GM12878 (cell line): Measurements from ENCODE around the gene MLKL. TPM values are rescaled to one million over a fixed set of nuclear protein-coding genes. Genes with fewer than 3 reads are reported as not detected.

Experiments used
- ATAC-seq: fragments of 200-7000 bp; cut with Tn5 transposase; 3 replicates; pipeline ENCODE4 v1.9.1; 2020; ENCODE audit warnings: mild to moderate bottlenecking, moderate library complexity
- BruUV-seq: library from RNA; stranded (reverse); fragments of 400-500 nt; replicated peaks from 2 replicates; lab custom pipeline; 2021; lab: Mats Ljungman, UMichigan
- CTCF ChIA-PET: fragments of 300-600 bp; sonication (Branson Sonifier 250); formaldehyde crosslinking; extraction: SDS; loops from one replicate; lab custom pipeline; 2021; ENCODE audit warnings: inconsistent platforms; lab: Yijun Ruan, JAX
- POLR2A ChIA-PET: fragments of 350-600 bp; formaldehyde crosslinking; extraction: SDS; loops from one replicate; lab custom pipeline; 2021; ENCODE audit warnings: inconsistent platforms; lab: Charles Lee
- RAD21 ChIA-PET: fragments of 300-600 bp; sonication (Branson Sonifier 250); formaldehyde crosslinking; loops from one replicate; lab custom pipeline; 2023; ENCODE audit warnings: antibody characterized with exemption; ENCODE audit not compliant: unreplicated experiment; lab: Charles Lee
- SMC1A ChIA-PET: fragments of 300-600 bp; sonication (Branson Sonifier 250); formaldehyde crosslinking; loops from one replicate; lab custom pipeline; 2023; ENCODE audit not compliant: unreplicated experiment, uncharacterized antibody; lab: Charles Lee
- DNase-seq: peaks from one replicate; pipeline ENCODE4 v3.0.0-alpha.2; 2011; ENCODE audit warnings: low read depth, low spot score
- FAIRE-seq: peaks from 3 replicates; lab custom pipeline; 2011; peaks lifted over from hg19 to GRCh38; lab: Jason Lieb, UNC
- H2AFZ ChIP-seq: 2 replicates; pipeline ENCODE4 v1.6.0; 2011; ENCODE audit warnings: low read depth, low read length, control low read depth; ENCODE audit not compliant: control insufficient read depth
- H3K27ac ChIP-seq: 2 replicates; pipeline ENCODE4 v1.5.1; 2011; ENCODE audit warnings: control low read depth; ENCODE audit not compliant: control insufficient read depth, insufficient read depth
- H3K27me3 ChIP-seq, 2 experiments: replicated peaks in 1 of 2; 2 replicates each; pipeline versions ENCODE4 v1.6.0 to v1.6.1; 2011; ENCODE audit warnings: low read length in 1 of 2; ENCODE audit not compliant: control insufficient read depth in 2 of 2, insufficient read depth in 2 of 2
- H3K36me3 ChIP-seq, 2 experiments: 2 replicates each; pipeline ENCODE4 v1.5.1; 2011; ENCODE audit warnings: low read length in 1 of 2; ENCODE audit not compliant: control insufficient read depth in 2 of 2, insufficient read depth in 2 of 2
- H3K4me1 ChIP-seq: 2 replicates; pipeline ENCODE4 v1.6.1; 2011; ENCODE audit warnings: mild to moderate bottlenecking, low read length, moderate library complexity, mixed read lengths; ENCODE audit not compliant: control insufficient read depth, insufficient read depth
- H3K4me2 ChIP-seq: 2 replicates; pipeline ENCODE4 v1.6.0; 2011; ENCODE audit warnings: control low read depth; ENCODE audit not compliant: control insufficient read depth, insufficient read depth
- H3K4me3 ChIP-seq: fragments of 200-600 bp; sonication (generic); 2 replicates; pipeline ENCODE4 v1.5.1; 2016
- H3K79me2 ChIP-seq: 2 replicates; pipeline ENCODE4 v1.6.0; 2011; ENCODE audit warnings: low read length; ENCODE audit not compliant: control insufficient read depth, insufficient read depth
- H3K9ac ChIP-seq: 2 replicates; pipeline ENCODE4 v1.8.0; 2011; ENCODE audit warnings: low read length, control low read depth, mixed read lengths; ENCODE audit not compliant: control insufficient read depth, insufficient read depth
- H3K9me3 ChIP-seq: replicated peaks from 3 replicates; pipeline ENCODE4 v1.5.1; 2011; ENCODE audit warnings: mild to moderate bottlenecking, low read length; ENCODE audit not compliant: control insufficient read depth, insufficient read depth
- H4K20me1 ChIP-seq: 2 replicates; pipeline ENCODE4 v1.6.0; 2011; ENCODE audit not compliant: control insufficient read depth, insufficient read depth
- ESRRA ChIP-seq: IDR thresholded peaks from 2 replicates; pipeline ENCODE4 v1.6.1; 2012; ENCODE audit warnings: mild to moderate bottlenecking, low read length, improper control_type of control experiment
- KAT2A ChIP-seq: conservative IDR thresholded peaks from 2 replicates; pipeline ENCODE4 v1.6.1; 2011; ENCODE audit warnings: low read depth, low read length; ENCODE audit not compliant: control insufficient read depth
- WGBS: methylation state at CpG from one replicate; pipeline ENCODE4 v1.1.6; 2016; ENCODE audit warnings: low lambda C conversion rate; ENCODE audit not compliant: insufficient replicate concordance, insufficient coverage; ENCODE audit errors: missing lambda C conversion rate; 5-methylcytosine and 5-hydroxymethylcytosine counted together
- in situ Hi-C: fragments of 300-500 bp; cut with MboI; formaldehyde crosslinking; loops from 9 replicates; pipeline ENCODE4 v1.14.3; 2018; ENCODE audit warnings: mixed read lengths
- intact Hi-C: fragments of 100-400 bp; cut with micrococcal nuclease; formaldehyde crosslinking; loops from one replicate; pipeline ENCODE4 v1.14.2; 2022; ENCODE audit not compliant: unreplicated experiment
- polyA plus RNA-seq, 11 experiments: library from polyadenylated mRNA; depleted of rRNA in 4 of 11; unstranded in 6 of 11; stranded (reverse) in 5 of 11; fragments of >200 nt; fragmentation: Nextera tagmentation in 4 of 11; fragmentation: Illumina TruSeq in 1 of 11; extraction: Ambion mirVana in 4 of 11; extraction: Trizol in 1 of 11; gene quantifications; 1 replicate in 1 of 11; 2 replicates in 10 of 11; pipeline versions ENCODE4 v1.2.1 to v1.2.3, GENCODE V29; 2011 to 2016; ENCODE audit warnings: inconsistent platforms in 2 of 11, missing spikeins in 2 of 11, low read depth in 1 of 11
- total RNA-seq, 4 experiments: library from RNA; depleted of rRNA in 3 of 4; stranded (reverse); fragments of >200 nt in 3 of 4; fragmentation: Illumina TruSeq in 1 of 4; extraction: Trizol in 1 of 4; gene quantifications; 2 replicates each; pipeline versions ENCODE4 v1.2.1 to v1.2.3, GENCODE V29; 2013 to 2021
- TF ChIP-seq, protein P1 (sequence below), 3 experiments: IDR thresholded peaks in 2 of 3; conservative IDR thresholded peaks in 1 of 3; 2 replicates each; pipeline ENCODE4 v1.5.1; 2011; ENCODE audit warnings: low read depth in 3 of 3, low read length in 3 of 3, mild to moderate bottlenecking in 3 of 3, control low read depth in 2 of 3, moderate library complexity in 2 of 3, inconsistent platforms in 1 of 3, mixed read lengths in 1 of 3; ENCODE audit not compliant: control insufficient read depth in 2 of 3, insufficient read depth in 1 of 3; ENCODE audit errors: extremely low read depth in 1 of 3

MLKL gene
- total and polyA plus RNA-seq, 10 of the 15 experiments (the other 5 are each of a cell fraction or from before 2014, with no cell fraction given), result 3.8 to 14.5 (median 11.2) TPM

DNA sequence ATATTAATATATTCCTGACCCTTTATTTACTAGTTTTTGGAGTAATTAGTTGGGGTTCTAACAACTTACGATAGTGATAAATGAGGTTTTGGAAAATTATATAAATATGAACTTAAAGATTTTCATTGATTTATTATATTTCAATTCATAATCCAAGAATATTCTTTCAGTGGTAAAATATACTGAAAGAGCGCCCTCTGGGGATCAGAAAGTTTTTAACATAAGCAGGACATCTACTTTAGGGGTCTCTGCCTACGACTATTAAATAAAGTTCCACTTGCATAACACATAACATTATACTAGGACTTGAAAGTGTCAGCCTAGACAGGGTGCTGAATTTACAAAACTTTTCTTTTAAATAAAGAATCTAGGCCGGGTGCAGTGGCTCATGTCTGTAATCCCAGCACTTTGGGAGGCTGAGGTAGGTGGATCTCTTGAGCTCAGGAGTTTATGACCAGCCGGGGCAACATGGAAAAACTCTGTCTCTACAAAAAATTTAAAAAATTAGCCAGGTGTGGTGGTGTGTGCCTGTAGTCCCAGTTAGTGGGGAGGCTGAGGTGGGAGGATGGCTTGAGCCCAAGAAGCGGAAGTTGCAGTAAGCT, 49.6 kb downstream of the MLKL start:
- H3K4me1 ChIP-seq, result no peaks in the 10 kb centered on the region
- no peak overlapping the region for H3K9ac ChIP-seq
- no peak overlapping the region for H3K4me3 ChIP-seq
- no peaks in the 10 kb centered on the region for H3K27me3 ChIP-seq
- TF ChIP-seq, protein P1, sequence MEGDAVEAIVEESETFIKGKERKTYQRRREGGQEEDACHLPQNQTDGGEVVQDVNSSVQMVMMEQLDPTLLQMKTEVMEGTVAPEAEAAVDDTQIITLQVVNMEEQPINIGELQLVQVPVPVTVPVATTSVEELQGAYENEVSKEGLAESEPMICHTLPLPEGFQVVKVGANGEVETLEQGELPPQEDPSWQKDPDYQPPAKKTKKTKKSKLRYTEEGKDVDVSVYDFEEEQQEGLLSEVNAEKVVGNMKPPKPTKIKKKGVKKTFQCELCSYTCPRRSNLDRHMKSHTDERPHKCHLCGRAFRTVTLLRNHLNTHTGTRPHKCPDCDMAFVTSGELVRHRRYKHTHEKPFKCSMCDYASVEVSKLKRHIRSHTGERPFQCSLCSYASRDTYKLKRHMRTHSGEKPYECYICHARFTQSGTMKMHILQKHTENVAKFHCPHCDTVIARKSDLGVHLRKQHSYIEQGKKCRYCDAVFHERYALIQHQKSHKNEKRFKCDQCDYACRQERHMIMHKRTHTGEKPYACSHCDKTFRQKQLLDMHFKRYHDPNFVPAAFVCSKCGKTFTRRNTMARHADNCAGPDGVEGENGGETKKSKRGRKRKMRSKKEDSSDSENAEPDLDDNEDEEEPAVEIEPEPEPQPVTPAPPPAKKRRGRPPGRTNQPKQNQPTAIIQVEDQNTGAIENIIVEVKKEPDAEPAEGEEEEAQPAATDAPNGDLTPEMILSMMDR (IDR thresholded peaks at IDR 0.05 in 2 of 3, conservative IDR thresholded peaks at IDR 0.05 in 1 of 3; ENCODE audit: control insufficient read depth in 2 of 3, extremely low read depth in 1 of 3, insufficient read depth in 1 of 3, low read depth in 3 of 3, low read length in 3 of 3), result peak in 2 of 3 experiments; percentile 36 to 39; a peak in 3 of 6 replicates
- TF ChIP-seq ESRRA (no peak), KAT2A (no peak)
- H3K79me2 ChIP-seq, result peaks cover 25% of the 10 kb centered on the region
- H3K27ac ChIP-seq, result no peak overlapping the region
- CTCF ChIA-PET, result interaction anchor here (0.7 to 3.3 kb wide), 26 partner anchors 8 to 347 kb away, joined by 3 to 24 read pairs (median 4); partner anchors contain the start of gene RFWD3
- no peak overlapping the region for H2AFZ ChIP-seq
- 0 out of 3 replicates have a peak, but pooled peaks have one; percentile 23 for ATAC-seq
- no peak overlapping the region for H3K4me2 ChIP-seq
- SMC1A ChIA-PET, result interaction anchor here (0.9 to 1.8 kb wide), 5 partner anchors 13 to 341 kb away, joined by 3 to 6 read pairs (median 3); no protein-coding TSS in a partner anchor
- no TSS peak for BruUV-seq
- POLR2A ChIA-PET, result interaction anchor here (1.0 to 1.1 kb wide), 2 partner anchors 48 to 50 kb away, joined by 3 to 4 read pairs; partner anchors contain the start of gene MLKL
- intact Hi-C loops (no loop called here), in situ Hi-C loops (no loop called here)
- no peak for DNase-seq
- H3K9me3 ChIP-seq, result no peaks in the 10 kb centered on the region
- no peaks in the 10 kb centered on the region for H4K20me1 ChIP-seq
- whole genome bisulfite sequencing, result 81% methylated on average over 6 of the region's 6 CpGs
- no peak for FAIRE-seq
- peaks cover 7 to 48% of the 10 kb centered on the region in 2 experiments for H3K36me3 ChIP-seq
- RAD21 ChIA-PET, result interaction anchor here (0.9 to 1.2 kb wide), 2 partner anchors 95 to 343 kb away, joined by 3 read pairs; no protein-coding TSS in a partner anchor
